KOPT-K1 (cell line): ENCODE data around the gene PTPN20.

Experiments
- H3K27ac ChIP-seq: fragments of 200-600 bp; sonication (generic); 2 replicates; pipeline ENCODE4 v1.5.1; 2016; ENCODE audit warnings: antibody characterized with exemption, mild to moderate bottlenecking, low read depth, low read length; ENCODE audit not compliant: poor library complexity, severe bottlenecking
- H3K36me3 ChIP-seq: fragments of 200-600 bp; sonication (generic); 2 replicates; pipeline ENCODE4 v1.5.1; 2017; ENCODE audit warnings: antibody characterized with exemption, mild to moderate bottlenecking, low read length, moderate library complexity; ENCODE audit not compliant: insufficient read depth
- H3K9me3 ChIP-seq: fragments of 200-600 bp; sonication (generic); 2 replicates; pipeline ENCODE4 v1.5.1; 2017; ENCODE audit warnings: antibody characterized with exemption, low read length, mild to moderate bottlenecking; ENCODE audit not compliant: insufficient read depth, poor library complexity, severe bottlenecking

PTPN20 gene

DNA sequence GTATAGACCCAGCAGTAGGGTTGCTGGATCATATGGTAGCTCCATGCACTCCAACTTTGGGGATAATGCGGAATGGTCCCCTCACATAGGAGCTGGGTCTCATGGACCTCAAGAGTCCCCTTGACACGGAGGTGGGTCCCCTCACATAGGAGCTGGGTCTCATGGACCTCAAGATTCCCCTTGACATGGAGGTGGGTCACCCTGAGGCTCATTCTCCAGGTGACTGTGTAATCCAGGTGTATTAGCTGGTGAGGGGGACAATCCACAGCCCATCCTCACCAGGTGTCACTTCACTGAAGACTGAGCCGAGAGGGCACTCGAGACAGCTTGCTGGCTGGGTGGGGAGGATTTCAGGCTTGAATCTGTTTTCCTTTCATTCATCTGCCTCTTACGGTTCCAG, 121.9 kb downstream of the PTPN20 start:
- Histone ChIP-seq H3K36me3 (no peaks in the 10 kb centered on the region), H3K27ac (no peak overlapping the region), H3K9me3 (no peaks in the 10 kb centered on the region)

DNA sequence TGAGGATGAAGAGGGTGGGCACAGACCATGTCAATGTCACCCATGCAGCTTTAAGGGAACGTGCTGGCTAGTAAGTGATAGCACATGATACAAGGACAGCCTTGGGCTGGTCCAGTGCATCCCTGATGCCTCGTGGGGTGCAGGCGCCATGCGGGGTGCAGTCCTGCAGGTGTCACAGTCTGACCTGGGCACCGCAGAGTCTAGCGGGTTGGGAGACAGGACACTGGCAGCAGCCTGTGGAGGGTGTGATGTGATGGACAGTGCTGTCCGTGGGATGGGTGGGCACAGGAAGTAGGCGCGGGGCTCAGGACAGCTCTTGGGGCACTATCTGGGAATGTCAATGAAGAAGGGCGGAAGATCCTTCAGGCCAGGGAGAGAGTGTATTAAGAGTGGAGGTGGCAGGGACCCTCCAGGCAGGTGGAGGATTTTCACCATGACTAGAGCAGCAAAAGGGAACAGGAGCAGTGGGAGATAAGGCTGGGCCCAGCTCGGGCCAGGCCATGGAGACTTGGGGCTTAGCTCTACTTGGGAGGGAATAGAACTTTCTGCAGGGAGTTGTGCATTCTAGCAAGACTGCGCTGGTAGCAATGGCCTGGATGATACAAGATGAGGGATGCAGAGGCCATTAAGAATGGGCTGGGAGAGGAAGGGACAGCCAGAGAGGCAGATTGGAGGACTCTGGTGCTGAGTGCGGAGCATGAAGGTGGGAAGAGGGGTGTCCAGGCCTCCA, 122.5 kb downstream of the PTPN20 start:
- H3K27ac ChIP-seq: no peak overlapping the region
- no peaks in the 10 kb centered on the region for H3K9me3 ChIP-seq
- no peaks in the 10 kb centered on the region for H3K36me3 ChIP-seq

DNA sequence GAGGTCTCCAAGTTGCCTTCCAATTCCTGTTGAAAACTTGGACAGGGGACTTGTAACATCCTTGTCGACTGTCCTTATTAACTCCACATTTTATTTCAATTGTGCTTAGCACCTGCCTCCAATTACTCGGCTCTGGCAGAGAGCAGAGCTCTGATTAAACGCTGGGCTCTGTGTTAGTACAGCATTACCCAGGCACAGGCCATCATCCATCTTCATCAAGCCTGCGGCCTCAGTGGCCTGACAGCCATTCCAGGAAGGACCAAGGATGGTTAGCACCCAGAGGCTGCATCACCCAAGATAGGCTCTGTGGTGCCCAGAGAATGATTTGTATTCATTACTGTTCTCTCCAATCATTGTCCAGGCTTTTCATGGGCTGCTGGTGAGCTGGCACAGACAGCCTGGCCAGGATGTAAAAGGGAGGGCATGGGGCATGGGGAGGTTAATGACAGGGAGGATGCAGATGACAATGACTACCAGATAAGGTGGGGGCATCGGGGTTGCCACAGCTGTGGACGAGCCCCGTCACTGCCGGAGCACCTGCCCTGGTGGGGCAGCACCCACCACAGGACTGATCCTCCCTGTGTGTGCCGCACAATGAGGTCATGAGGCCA, 123.3 kb downstream of the PTPN20 start:
- Histone ChIP-seq H3K36me3 (no peaks in the 10 kb centered on the region), H3K27ac (no peak overlapping the region), H3K9me3 (no peaks in the 10 kb centered on the region)

DNA sequence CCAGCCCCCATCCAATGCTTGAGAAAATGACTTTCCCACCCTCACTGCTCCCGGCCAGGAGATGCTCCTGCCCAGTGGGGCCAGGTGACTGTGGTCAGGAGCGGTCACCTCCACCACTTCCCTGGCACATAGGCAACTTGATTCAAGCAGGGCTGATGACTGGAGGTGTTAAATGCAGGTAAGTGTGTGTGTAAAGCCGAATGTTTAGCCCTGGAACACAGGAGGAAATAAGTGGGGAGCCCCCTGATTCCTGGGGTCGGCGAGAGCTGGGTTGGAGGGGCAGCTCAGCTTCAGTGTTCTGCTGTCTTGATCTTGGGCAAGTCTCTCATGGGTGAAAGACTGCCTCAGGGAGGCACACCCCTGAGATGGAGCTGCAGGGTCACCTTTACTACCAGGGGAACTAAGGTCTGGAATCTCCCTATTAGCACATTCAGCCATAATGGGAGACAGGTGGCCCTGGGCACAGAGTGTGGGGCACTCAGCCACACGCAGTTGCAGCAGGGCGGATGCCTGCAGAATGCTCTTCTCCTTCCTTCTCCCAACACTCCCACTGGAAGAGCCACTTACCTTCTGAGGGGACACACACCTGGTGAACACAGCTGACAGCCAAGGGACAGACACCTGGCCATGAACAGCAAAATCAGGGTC, 124.1 kb downstream of the PTPN20 start:
- H3K9me3 ChIP-seq: no peaks in the 10 kb centered on the region
- H3K27ac ChIP-seq: no peak overlapping the region
- no peaks in the 10 kb centered on the region for H3K36me3 ChIP-seq

DNA sequence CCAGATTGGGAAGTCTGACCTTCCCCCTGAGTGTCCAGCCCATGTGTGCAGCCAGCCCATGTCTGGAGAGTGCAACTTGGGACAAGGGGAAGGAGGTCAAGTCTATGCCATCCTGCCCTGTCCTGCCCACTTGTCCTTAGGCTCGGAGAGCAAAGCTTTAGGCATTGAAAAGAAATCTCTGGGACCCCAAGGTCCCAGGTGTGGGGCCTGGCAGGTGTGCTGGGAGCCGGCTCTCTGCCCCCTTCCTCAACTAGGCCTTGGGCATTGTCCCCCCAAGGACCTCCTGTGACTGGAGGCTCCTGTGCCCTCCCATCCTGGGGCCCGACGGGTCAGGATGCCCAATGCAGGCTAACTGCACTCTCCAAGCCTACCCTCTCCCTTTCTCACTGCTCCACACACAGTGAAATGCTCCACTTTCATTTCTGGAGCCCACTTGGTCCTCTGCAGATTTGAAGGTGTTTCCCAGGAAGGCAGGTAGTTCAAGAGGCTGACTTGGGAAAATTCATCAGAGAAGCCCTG, 124.7 kb downstream of the PTPN20 start:
- H3K27ac ChIP-seq: no peak overlapping the region
- no peaks in the 10 kb centered on the region for H3K36me3 ChIP-seq

DNA sequence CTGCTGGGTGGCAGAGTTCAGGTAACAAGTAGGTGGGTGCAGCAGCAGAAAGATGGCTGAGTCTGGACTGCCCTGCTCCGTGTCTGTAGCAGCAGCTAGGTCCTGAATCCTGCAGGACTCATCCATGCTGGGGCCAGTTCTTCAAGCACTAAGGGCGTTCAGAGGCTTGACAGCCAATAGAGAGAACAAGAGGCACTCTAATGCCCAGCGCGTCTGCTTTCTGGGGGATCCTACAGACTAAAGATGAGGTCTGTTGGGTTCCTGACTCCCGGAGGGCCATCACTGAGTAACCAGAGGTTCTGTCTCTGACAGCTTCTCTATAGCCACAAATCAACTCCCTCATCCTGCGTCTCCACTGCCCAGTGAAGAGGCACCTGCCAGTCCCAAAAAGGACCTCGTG, 125.5 kb downstream of the PTPN20 start:
- H3K36me3 ChIP-seq: no peaks in the 10 kb centered on the region
- no peak overlapping the region for H3K27ac ChIP-seq
- H3K9me3 ChIP-seq: no peaks in the 10 kb centered on the region

More for the DNA sequence above, 124.7 kb downstream of the PTPN20 start:
- no peaks in the 10 kb centered on the region for H3K9me3 ChIP-seq

DNA sequence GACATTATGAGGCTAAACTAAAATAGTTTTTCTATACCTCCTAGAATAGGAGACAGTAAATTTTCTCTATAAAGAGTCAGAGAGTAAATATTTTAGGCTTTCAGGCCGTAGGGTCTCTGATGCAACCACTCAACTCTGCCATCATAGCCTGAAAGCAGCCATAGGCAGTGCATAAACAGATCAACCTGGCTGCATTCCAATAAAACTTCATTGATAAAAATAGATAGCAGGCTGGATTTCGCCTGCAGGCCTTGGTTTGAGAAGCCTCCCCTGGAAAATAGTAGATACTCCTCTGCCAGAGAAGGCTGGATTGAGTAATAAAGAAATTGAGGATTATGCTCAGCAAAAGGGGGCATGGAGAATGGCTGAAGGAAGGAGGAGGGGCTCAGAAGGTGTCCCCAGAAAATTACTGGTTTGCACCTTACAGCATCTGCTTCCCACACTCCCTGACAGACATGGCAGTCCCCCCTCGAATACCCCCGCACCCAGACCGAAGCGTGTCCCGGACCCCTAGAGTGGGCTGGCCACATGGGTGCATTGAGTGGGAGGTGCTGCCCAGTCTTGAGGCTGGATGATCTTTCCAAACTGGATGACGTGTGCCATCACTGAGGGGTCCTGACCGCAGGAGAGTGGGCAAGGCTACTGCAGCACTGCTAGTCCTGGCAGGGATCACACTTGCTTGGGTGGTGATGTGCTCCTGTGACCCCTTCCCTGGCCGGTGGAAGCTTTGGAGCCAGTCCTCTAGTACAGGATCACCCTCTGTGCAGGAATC, 126.6 kb downstream of the PTPN20 start:
- no peak overlapping the region for H3K27ac ChIP-seq
- no peaks in the 10 kb centered on the region for H3K9me3 ChIP-seq
- H3K36me3 ChIP-seq: no peaks in the 10 kb centered on the region

DNA sequence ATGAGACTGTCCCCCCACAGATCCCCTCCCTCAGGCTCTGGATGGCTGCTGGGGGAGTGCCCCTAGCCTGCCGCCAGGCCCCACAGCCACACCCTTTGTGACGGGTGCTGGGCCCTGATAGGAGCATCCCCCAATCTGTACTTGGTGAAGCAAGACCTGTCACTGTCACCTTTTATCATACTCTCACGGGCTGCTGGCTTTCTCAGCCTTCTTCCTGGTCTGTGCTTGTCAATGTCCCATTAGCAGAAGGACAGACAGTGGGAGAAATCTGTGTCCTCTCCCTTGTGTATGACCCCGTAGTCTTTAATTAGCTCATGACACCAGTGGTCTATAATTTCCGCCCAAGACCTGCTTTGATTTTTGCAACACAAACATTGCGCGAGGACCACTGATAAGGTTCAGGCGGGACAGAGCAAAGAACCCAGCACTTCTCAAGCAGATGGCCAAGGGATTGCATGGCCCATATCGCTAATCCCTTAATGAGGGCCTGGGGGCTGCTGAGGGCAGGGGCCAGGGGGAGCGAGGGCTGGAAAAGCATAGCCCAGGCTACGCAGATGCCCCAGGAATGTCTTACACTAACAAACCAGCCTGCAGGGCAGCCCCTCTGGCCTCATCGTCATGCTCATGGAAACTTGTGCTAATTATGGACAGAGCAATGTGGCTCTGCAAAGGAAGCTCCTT, 127.8 kb downstream of the PTPN20 start:
- Histone ChIP-seq H3K27ac (no peak overlapping the region), H3K36me3 (no peaks in the 10 kb centered on the region)

DNA sequence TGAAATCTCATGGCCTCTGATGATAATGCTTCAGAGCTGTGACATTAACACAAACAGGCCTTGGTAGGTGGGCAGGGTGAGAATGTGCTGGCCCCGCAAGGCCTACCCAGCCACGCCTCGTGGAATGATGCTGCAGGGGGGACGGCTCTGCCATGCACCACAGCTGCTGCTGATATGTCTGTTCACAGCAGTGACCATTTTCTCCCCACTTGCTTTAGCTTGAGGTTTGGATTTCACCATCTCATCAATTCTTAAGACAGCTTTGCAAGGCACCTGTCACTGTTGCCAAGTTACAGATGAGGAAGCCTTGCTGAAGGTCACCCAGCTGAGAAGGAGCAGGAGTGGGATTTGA, 128.3 kb downstream of the PTPN20 start:
- Histone ChIP-seq H3K36me3 (no peaks in the 10 kb centered on the region), H3K9me3 (no peaks in the 10 kb centered on the region), H3K27ac (no peak overlapping the region)

More for the DNA sequence above, 127.8 kb downstream of the PTPN20 start:
- H3K9me3 ChIP-seq: no peaks in the 10 kb centered on the region

DNA sequence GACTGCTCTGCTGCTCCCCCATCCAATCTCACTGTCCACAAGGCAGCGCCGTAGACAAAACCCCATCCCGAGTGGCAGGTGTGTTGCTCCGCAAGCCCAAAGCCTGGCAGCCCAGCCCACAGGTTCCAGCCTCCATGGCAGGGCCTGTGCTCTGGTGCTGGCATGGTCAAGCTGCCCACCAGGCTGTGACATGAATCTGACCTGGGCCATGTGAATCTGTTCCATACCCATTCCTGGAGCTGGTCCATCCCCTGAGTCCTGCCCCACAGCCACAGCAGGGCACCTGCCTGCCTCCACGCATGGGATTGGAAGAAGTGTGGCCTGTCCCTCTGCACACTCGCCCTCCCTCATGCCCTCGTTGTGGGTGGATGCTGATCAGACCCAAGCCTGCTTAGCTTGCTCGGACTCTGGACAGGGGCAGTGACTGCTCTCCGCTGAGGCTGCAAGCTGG, 128.8 kb downstream of the PTPN20 start:
- no peaks in the 10 kb centered on the region for H3K9me3 ChIP-seq
- H3K27ac ChIP-seq: no peak overlapping the region
- H3K36me3 ChIP-seq: no peaks in the 10 kb centered on the region

DNA sequence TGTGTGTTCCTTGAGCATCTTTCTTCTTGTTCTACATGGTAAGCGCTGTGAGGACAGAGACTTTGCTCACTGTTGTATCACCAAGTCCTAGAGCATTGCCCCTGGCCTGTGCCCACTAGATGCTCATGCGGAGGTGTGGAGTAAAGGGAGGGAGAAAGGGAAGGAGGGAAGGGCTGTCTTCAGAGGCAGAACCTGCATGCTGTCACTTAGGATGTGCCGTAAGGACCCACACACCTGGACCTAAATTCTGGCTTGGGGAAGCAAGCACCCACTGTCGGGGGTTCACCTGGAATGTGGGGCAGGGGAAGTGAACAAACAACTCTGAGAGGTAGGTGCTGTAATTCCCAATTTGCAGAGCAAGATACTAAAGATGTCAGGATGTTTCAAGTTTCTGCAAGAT, 129.5 kb downstream of the PTPN20 start:
- Histone ChIP-seq H3K36me3 (no peaks in the 10 kb centered on the region), H3K9me3 (no peaks in the 10 kb centered on the region), H3K27ac (no peak overlapping the region)

DNA sequence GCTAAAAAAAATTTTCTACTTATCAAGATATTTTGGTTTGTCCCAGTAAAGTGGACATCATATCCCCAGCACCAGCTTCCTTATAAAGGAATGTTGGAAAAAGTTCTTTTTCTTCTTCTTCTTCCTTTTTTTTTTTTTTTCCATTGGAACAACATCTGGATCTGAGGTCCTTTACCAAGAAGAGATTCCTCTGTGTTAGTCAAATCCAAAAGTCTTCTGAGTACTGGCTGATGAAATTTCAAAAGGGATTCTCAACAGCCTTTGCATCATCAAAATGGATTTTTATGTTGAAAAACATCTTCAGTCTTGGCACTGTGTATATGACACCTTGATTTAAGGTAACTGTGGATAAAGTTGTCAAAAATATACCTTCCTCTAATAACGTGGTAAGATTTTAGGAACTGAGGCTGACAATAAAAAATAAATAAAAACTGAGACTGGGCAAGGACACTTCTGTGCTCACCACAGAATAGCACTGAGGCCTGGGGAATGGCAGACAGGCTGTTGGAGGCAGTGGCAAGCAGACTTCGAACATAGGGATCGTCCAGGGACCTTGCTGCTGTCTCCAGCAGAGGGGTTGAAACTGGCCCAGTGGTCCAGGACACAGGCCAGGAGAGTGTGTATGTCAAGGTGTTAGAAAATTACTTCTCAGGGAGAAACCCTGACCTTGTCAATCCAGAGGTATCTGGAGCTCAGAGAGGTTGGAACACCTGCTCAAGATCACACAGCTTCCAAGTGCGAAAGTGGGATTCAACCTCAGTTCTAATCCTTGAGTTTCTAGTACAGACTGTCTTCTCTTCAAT, 130.4 kb downstream of the PTPN20 start:
- Histone ChIP-seq H3K27ac (no peak overlapping the region), H3K36me3 (no peaks in the 10 kb centered on the region), H3K9me3 (no peaks in the 10 kb centered on the region)

DNA sequence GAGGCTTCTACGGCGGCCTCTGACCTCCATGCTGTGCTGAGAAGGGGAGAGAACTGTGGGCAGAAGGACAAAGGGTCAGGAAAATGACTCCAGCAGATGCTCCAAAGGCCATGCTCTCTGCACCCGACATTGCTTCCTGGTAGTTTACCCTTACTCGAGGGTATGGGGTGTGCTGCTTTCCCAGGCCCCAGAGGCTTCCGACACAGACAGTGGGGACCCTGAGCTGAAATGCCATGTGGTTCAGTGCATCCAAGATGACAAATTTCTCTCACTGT, 130.9 kb downstream of the PTPN20 start:
- Histone ChIP-seq H3K27ac (no peak overlapping the region), H3K36me3 (no peaks in the 10 kb centered on the region), H3K9me3 (no peaks in the 10 kb centered on the region)
